ENCODE measurements around the gene IGSF9.
A peak's percentile ranks its signal among the peaks of the same experiment; 100 is the strongest.

IGSF9 gene, protein sequence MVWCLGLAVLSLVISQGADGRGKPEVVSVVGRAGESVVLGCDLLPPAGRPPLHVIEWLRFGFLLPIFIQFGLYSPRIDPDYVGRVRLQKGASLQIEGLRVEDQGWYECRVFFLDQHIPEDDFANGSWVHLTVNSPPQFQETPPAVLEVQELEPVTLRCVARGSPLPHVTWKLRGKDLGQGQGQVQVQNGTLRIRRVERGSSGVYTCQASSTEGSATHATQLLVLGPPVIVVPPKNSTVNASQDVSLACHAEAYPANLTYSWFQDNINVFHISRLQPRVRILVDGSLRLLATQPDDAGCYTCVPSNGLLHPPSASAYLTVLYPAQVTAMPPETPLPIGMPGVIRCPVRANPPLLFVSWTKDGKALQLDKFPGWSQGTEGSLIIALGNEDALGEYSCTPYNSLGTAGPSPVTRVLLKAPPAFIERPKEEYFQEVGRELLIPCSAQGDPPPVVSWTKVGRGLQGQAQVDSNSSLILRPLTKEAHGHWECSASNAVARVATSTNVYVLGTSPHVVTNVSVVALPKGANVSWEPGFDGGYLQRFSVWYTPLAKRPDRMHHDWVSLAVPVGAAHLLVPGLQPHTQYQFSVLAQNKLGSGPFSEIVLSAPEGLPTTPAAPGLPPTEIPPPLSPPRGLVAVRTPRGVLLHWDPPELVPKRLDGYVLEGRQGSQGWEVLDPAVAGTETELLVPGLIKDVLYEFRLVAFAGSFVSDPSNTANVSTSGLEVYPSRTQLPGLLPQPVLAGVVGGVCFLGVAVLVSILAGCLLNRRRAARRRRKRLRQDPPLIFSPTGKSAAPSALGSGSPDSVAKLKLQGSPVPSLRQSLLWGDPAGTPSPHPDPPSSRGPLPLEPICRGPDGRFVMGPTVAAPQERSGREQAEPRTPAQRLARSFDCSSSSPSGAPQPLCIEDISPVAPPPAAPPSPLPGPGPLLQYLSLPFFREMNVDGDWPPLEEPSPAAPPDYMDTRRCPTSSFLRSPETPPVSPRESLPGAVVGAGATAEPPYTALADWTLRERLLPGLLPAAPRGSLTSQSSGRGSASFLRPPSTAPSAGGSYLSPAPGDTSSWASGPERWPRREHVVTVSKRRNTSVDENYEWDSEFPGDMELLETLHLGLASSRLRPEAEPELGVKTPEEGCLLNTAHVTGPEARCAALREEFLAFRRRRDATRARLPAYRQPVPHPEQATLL

GRCh38 chr1:159945483-159946241, at the start of gene IGSF9:
IGSF9 (minus strand) TSS chr1:159945613; CDS start chr1:159943454, 2,159 bp downstream.
- peak; percentile 90 to 93 for ATAC-seq

DNA sequence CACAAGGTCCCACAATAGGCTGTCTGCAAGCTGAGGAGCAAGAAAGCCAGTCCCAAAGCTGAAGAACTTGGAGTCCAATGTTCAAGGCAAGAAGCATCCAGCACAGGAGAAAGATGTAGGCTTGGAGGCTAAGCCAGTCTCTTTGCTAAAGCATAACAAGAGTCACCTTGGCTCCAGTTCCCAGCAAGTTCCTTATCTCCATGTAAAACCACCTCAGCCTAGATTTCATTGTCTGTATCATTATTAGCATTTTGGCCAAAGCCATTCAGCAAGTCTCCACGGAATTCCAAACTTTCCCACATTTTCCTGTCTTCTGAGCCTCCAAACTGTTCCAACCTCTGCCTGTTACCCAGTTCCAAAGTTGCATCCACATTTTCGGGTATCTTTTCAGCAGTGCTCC, 49.5 kb upstream of the IGSF9 start:
- ATAC-seq: no peak

GRCh38 chr1:159993911-159994310, 48.5 kb upstream of the IGSF9 start:
- no peak for ATAC-seq

DNA sequence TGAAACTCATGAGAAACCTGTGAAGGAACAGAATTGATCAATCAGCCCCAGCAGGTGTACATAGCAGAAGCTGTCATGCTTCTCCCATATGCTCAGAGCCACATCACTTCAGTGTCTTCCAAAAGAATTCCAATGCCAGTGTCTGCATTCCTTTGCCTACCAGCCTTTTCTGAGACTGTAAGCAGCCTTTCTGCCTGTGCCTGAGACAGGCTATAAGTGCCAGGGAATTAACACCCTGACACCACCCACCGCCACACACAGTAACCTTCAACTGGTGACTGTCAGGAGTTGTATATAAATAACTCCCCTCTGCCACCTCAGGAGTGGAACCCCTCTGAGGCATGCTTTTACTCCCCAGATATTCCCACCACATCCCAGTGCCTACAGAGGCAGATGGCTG, 46.7 kb upstream of the IGSF9 start:
- no peak for ATAC-seq

GRCh38 chr1:159991513-159991912, 46.1 kb upstream of the IGSF9 start:
- peak in 1 of 2 donors; percentile 33 for ATAC-seq

- ATAC-seq: no peak
These were observed 44.6 kb upstream of the IGSF9 start for GRCh38 chr1:159990005-159990404.

GRCh38 chr1:159989581-159989980, 44.2 kb upstream of the IGSF9 start:
- ATAC-seq: no peak

DNA sequence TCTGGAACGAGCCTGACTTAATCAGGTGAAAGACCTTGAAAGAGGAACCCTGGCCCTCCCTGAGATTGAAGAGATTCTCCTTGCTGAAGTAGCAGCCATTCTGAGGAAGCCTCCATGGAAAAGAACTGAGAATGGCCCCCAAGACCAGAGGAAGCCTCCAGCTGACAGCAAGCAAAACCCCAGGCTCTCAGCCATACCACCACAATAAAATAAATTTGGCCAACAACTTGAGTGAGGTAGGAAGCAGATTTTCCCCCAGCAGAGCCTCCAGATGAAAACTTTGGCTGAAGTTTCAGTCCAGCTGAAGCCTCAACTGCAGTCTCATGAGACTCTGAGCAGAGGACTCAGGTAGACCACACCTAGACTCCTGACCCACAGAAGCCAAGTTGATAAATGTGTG, 42.6 kb upstream of the IGSF9 start:
- ATAC-seq: no peak

DNA sequence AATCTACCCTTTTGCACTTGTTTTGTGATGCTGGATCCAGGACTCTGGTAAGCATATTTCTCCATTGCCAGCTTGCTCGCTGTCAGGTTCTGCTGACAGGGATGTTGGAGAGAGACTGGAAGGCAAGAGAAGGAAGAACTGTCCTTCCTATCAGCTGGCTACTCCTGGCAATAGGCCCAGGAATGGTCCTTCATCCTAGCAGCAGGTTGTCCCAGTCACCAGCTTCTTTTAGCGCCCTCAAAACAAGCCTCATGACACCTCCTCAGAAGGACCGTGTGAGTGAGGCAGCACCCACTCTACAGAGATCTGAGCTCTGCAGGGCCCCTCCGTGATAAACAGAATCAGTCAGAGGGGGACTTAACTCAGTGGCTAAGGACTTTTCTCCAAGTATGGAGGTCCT, 41.8 kb upstream of the IGSF9 start:
- no peak for ATAC-seq

DNA sequence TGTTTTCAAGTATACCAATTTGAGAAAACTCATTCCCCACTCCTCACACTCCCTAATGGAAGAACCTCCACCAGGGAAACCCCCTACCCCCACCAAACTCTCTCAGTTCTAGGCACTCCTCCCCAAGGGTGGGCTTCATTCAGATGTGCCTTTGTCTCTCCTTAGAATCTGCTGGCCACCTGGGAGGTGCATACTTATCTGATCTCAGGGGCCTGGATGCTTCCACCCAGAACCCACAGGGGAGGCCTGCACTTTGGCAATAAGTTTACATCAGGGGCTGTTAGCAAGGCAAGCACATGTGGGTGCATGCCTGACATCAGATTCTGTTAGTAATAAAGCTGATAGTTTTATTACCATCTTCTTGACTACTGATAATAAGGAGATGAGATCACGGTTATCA, 41.1 kb upstream of the IGSF9 start:
- no peak for ATAC-seq

DNA sequence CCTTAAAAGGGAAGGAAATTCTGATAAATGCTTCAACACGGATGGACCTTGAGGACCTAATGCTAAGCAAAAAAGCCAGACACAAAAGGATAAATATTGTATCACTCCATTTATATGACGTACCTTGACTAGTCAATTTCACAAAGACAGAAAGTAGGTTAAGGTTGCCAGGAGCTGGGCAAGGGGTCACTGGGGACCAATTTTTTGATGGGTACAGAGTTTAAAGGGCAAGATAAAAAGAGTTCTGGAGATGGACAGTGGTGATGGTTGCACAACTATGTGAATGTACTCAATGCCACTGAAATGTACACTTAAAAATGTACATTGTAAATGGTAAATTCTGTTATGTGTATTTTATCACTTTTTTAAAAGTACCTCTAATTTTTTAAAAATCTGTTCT, 40.7 kb upstream of the IGSF9 start:
- ATAC-seq: no peak

GRCh38 chr1:159985473-159985872, 40.1 kb upstream of the IGSF9 start:
- ATAC-seq: no peak

DNA sequence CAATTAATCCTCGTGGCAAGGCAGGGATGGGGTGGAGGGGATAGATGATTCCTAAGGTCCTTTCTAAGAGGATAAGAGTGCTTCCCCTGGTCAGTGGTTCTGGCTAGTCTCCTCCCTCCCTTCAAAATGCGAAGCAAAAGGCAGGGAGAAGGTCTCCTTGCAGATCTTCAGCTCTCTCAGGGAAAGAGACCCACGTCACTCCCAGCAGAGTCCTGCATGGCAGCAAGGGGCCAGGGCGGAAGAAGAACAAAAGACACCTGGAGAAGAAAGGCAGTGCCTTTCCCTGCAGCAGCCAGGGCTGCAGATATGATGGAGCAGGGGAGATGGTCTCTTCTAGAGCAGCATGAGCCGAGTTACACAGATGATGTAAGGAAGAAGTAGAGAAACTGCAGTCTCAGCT, 38.3 kb upstream of the IGSF9 start:
- no peak for ATAC-seq

GRCh38 chr1:159982280-159982679, 36.9 kb upstream of the IGSF9 start:
- no peak for ATAC-seq

- no peak for ATAC-seq
These were observed 36.1 kb upstream of the IGSF9 start for GRCh38 chr1:159981351-159982055.

DNA sequence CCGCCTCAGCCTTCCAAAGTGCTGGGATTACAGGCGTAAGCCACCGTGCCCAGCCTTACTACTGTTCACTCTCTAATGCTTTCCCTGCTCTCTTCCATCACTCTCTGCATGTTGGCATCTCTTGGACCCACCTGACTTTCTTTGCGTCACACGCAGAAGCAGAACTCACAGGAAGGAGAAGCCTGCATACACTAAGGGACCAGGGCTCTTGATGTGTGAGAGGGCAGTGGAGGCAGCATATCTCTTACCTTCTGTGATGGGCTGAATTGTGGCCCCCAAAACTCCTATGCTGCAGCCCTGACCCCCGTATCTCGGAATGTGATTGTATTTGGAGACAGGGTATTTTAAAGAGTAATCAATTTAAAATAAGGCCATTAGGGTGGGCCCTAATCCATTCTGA, 35.4 kb upstream of the IGSF9 start:
- ATAC-seq: no peak

GRCh38 chr1:159980076-159980475, 34.7 kb upstream of the IGSF9 start:
- no peak for ATAC-seq

GRCh38 chr1:159979257-159979656, 33.8 kb upstream of the IGSF9 start:
- ATAC-seq: no peak

DNA sequence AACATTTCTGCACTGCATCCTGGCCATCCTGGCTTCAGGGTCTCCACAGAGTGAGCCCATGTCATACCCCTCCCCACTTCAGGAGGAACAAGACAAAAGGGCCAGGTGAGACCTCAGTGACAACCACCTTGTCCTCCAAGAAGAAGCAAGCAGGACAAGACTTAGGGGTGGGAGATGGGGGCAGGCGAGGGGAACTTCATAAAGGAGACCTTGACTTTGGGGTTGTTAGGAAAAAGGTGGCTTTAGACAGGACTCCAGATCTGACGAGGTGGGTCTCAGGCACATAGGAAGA, 32.6 kb upstream of the IGSF9 start:
- no peak for ATAC-seq

- no peak for ATAC-seq
These were observed 32.1 kb upstream of the IGSF9 start for GRCh38 chr1:159977364-159978106.

GRCh38 chr1:159974350-159974965, 29.0 kb upstream of the IGSF9 start:
- ATAC-seq: no peak
